UCSD-AML1 (cell line): ENCODE measurements around the gene GZF1.

Source experiments
- DNase-seq: peaks from one replicate; lab custom pipeline; 2025; ENCODE audit not compliant: unreplicated experiment; lab: John Stamatoyannopoulos, UW

Gene GZF1

GRCh38 chr20:23368316-23369071, 6.5 kb downstream of the GZF1 start:
- DNase-seq, result no peak

- DNase-seq, result no peak
Measured at GRCh38 chr20:23369072-23369823, 7.3 kb downstream of the GZF1 start.

- DNase-seq, result no peak
Measured at GRCh38 chr20:23370274-23370673, 8.3 kb downstream of the GZF1 start.

- no peak for DNase-seq
Measured at GRCh38 chr20:23370873-23371272, 8.9 kb downstream of the GZF1 start.

GRCh38 chr20:23371496-23371895, 9.5 kb downstream of the GZF1 start:
- no peak for DNase-seq

GRCh38 chr20:23374441-23374840, 12.5 kb downstream of the GZF1 start:
- no peak for DNase-seq

GRCh38 chr20:23375827-23376226, 13.8 kb downstream of the GZF1 start:
- no peak for DNase-seq

GRCh38 chr20:23379772-23380171, 17.8 kb downstream of the GZF1 start:
- no peak for DNase-seq

GRCh38 chr20:23381876-23382275, 19.9 kb downstream of the GZF1 start:
- peak; percentile 38 for DNase-seq

GRCh38 chr20:23386304-23387117, 24.5 kb downstream of the GZF1 start:
- no peak for DNase-seq

- DNase-seq, result no peak
Measured at GRCh38 chr20:23387118-23387443, 25.1 kb downstream of the GZF1 start.

- DNase-seq, result peak; percentile 45
Measured at GRCh38 chr20:23390091-23390774, 28.3 kb downstream of the GZF1 start.

- DNase-seq, result no peak
Measured at GRCh38 chr20:23391707-23392310, 29.8 kb downstream of the GZF1 start.

GRCh38 chr20:23393996-23394775, 32.2 kb downstream of the GZF1 start:
- no peak for DNase-seq

GRCh38 chr20:23396950-23397627, 35.1 kb downstream of the GZF1 start:
- DNase-seq, result no peak

GRCh38 chr20:23397961-23398360, 36.0 kb downstream of the GZF1 start:
- no peak for DNase-seq

GRCh38 chr20:23399568-23400241, 37.7 kb downstream of the GZF1 start:
- DNase-seq, result no peak

- no peak for DNase-seq
Measured at GRCh38 chr20:23401051-23401450, 39.1 kb downstream of the GZF1 start.

GRCh38 chr20:23403751-23404150, 41.8 kb downstream of the GZF1 start:
- no peak for DNase-seq
